ENCODE measurements around the gene AMHR2.

Gene AMHR2

DNA sequence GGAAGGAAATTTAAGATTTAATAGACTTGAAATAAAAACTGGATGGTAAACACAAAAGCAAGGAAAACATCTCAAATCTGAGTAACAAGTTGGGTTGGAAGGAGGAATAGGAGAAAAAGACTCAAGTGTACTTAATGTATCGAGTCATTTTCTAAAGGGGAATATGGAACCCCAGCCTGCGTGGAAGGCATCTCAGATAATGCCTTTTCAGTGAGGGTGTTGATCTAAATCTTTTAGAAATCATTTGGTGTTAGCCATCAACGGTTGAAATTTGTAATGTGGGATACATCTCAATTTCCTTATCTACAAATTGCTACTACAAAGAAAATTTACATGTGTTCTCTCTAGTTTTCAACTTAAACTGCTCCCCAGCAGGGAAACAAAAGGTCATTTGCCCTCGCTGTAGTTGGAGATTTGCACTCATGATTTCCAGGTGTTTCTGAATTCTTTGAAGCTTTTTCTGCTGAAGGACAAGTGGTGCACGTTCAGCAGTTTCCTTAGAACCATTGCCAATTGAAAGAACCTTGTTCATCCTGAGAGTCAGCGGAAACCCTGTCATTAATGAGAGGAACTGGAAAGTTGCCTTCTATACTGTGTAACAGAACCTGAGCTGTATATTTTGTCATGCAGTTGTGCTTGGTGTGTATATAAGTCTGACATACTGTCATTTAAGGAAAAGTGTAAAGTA lies 30.4 kb downstream of the AMHR2 start:
- no peak for DNase-seq

DNA sequence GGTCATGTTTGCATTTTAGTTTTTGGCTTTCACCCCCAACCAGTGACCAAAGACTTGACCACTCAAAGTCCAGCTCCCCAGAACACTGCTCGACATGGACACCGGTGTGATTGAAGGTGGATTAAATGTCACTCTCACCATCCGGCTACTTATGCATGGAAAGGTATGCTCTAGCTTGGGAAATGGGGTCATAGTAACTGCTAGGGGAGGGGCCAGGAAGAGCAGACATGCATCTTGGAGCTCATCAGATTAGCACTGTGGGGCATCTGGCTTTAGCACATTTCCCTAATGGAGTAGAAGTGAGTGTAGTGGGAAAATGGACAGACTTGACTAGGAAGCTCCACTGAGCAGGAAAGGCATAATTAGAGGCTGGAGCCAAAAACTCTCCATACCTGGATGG lies 31.1 kb downstream of the AMHR2 start:
- no peak for DNase-seq

DNA sequence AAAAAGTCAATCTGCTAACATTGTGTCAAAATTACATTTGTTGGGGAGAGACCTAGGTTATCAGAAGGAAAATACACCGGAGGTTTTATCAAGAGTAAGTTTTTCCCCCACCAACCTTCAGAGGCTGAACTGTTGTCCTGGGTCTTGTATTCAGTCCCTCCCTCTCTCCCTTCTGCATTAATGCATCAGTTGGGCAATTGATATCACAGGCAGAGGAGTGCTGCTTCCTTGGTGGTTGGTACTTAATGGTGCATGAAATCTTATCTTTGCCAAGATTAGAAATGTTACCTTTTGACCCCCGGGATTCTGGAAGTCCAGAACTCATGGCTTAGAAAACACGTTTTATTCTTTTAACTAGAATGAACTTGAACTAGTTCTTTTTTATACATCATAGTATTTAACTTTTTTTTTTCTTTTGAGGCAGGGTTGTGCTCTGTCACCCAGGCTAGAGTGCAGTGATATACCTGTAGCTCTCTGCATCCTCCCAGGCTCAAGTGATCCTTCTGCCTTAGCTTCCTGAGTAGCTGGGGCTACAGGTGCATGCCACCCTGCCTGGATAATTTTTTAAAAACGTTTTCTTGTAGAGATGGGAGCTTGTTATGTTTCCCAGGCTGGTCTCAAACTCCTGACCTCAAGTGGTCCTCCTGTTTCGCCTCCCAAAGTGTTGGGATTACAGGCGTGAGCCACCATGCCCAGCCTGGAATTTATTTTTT lies 33.2 kb downstream of the AMHR2 start:
- DNase-seq: no peak

DNA sequence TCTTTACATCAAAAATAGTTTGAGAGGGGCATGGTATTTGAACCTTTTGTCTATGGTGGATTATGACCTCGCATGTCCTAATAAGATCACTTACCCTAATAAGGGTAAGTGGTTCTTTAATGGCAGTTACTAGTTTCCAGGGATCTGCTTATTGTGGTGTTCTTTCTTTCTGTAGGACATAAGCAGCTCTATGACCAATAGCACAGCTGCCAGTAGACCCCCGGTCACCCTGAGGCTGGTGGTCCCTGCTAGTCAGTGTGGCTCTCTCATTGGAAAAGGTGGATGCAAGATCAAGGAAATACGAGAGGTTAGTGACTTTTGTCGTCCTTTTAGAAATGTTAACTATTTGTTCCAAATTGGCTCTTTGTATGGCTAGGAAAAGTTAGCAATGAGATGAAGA lies 35.4 kb downstream of the AMHR2 start:
- no peak for DNase-seq

DNA sequence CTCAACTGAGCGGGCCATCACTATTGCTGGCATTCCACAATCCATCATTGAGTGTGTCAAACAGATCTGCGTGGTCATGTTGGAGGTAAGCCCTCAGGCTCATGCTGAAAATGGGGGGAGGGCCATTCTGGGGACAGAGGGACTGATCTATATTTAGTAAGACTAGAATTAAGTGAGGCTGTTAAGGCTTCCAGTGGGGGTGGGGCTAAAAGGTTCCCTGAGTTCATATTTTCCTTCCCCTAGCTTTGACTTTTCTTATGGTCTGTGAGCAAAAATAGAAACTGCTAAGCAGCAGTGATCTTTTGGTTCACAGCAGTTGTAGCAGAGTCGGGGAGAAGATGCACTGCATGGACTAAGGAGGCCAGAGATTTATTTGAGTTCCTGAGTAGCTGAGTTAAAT lies 37.4 kb downstream of the AMHR2 start:
- DNase-seq: no peak

DNA sequence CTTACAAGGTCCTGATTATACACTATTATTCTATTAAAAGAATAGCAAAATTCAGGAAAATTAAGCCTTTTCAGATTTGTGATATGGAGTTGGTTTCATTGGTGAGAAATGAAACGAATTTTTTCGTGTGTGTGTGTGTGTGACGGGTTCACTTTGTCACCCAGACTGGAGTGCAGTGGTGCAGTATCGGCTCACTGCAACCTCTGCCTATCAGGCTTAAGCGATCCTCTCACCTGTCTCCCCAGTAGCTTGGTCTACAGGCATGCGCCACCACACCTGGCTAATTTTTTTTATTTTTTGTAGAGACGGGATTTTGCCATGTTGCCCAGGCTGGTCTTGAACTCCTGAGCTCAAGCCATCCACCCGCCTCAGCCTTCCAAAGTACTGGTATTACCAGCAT lies 37.9 kb downstream of the AMHR2 start:
- no peak for DNase-seq

DNA sequence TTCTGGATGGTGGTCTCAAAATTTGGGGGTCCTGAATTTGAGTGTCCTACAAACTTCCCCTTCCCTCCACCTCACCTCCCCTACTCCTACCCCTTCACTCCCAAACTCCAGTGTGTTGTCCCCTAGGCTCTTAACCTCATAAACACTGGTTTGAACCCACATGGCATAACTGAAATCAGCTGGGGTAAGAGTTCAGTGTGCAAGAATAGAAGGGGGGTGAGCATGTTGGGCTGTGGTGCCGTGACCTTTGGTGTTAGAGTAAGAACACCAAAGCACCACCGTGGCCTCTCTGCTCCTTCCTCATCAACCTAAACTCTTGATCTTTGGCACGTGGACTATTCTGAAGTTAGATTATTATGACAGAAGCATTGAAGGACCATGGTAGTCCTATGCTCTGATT lies 39.3 kb downstream of the AMHR2 start:
- DNase-seq: no peak

DNA sequence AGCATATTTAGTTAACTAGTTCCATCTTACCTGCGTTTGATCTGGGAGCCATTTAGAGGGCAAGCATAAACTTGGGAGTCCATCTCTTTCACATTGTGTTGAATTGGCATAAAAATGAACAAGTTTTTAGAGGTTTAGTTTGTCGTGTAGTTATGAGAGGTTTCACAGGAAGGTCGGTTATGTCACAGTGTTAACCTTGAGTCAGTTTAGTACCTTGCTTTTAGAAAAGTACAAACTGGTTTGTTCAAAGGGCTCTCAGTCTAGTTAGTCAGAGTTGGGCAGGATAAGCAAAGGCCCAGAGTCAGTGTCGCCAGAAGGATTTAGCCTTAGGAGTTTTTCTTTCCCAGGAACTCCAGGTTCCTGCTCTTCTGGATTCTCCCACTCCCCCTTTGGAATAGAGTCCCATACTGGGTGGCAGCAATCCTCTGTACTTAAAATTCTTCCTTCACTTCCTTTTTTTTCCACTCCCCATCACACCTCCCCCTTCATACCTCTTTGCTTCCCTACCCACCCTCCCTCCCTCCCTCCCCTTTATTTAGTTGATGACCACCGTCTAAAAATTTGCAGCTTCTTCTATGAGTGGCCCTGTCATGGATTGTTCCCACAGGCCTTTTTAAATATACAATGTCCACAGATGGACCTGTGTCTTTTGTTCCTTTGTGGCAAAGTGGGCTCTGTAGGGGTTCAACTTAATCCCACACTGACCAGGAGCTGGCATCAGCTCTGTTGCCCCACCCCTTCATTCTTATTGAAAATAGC lies 40.3 kb downstream of the AMHR2 start:
- no peak for DNase-seq

DNA sequence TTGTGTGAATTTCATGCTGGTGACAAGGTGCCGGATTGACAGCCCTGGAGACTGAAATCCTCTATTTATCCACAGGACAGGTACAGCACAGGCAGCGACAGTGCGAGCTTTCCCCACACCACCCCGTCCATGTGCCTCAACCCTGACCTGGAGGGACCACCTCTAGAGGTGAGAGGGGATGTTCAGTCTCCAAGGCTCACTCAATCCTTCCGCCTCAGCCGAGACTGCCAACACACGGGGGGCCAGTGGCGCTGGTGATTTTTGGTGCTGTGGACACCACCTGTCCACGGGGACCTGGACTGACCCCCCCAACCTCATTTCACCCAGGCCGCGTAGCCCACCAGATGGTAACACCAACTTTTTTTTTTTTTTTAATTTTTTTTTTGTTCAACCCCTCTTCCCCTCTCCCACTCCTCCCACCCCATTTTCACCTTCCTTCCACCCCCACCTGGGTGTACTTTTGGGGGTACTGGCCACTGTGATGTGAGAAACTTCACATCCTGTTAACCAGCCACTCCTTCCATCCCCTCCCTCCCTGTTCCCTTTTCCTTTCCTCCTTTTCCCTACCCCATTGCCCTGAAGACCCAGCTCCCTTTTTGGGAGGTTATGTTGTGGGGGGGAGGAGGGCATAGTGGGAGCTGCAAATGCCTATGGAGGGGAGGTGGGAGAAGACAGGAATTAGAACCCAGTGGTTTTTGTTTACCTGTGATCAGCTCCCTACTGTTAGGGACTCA lies 41.2 kb downstream of the AMHR2 start:
- DNase-seq: no peak

DNA sequence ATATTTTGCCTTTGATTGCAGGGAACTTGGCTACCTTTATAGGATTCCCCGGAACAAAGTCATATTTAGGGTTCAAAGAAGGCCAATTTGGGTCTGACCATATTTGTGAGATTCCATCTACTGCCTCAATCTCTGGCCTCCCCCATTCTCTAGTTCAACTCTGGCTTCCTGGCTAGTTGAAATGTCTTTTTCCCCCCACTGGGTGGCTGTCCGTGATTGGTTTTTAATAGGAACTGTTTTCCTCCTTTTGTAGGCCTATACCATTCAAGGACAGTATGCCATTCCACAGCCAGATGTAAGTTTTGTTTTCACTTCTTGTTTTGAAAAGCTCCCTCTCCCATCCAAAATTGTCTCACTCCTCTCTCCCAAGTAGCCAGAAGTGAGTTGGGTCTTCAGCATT lies 42.0 kb downstream of the AMHR2 start:
- DNase-seq: no peak

DNA sequence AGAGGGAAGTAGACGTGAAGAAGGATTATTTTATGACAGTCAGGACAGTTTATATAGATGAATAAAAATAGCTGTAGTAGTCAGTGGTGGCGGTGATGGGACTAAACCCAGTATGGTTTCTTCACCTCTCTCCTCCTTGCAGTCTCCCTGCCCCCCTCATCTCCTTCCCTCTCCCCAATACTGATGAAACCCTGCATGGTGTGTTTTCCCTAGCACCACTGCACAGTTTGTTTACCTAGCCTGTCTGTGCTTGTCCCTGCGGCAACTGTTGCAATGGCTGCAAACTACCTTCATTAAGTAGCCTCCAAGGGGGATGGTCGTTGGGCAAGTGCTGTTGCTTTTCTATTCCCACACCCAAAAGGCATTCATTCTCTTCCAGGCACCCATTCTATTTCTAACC lies 43.0 kb downstream of the AMHR2 start:
- DNase-seq: no peak

DNA sequence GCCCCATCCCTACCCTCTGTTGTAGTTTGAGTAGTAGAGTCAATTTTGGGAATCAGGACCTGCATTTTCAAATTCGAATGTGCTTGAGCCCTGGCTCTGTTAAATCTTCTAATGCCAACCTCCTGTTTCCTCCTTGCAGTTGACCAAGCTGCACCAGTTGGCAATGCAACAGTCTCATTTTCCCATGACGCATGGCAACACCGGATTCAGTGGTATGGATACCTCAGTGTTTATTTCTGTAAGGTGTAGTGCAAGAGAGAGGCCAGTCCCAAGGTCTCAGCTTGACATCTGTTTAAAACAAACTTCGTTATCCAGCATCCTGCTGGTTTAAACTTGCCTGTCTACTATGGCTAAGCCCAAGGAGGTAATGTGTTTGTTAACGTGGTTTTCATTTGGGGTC lies 43.4 kb downstream of the AMHR2 start:
- DNase-seq: no peak

DNA sequence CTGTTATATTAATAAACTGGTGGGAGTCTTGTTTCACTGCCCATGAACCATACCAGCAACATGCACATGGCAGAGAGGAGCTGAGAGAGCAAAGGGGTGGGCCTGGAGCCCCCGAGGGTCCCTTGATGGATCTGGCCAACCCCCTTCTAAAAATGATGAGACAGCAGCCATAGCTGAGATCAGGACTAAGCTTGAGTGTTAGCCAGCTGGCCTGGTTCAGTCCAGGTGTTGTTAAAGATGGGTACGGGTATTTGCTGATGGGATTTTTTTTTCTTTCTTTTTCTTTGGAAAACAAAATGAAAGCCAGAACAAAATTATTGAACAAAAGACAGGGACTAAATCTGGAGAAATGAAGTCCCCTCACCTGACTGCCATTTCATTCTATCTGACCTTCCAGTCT lies 44.2 kb downstream of the AMHR2 start:
- no peak for DNase-seq

DNA sequence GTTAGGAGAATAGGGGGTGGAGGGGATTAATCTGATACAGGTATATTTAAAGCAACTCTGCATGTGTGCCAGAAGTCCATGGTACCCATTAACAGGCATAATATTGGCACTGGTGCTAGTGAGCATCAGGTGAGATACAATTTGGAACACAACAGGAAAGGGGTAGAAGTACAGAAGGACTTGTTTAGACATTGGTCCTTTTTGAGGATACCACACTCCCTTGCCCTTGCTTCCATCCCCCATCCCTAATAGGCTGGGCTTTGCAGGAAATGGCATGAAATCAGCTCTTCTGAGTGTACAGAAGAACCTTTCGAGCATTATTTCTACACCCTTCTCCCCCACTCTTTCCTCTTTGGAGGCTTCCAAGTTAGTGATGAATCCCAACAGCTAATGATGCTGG lies 44.6 kb downstream of the AMHR2 start:
- DNase-seq: no peak

DNA sequence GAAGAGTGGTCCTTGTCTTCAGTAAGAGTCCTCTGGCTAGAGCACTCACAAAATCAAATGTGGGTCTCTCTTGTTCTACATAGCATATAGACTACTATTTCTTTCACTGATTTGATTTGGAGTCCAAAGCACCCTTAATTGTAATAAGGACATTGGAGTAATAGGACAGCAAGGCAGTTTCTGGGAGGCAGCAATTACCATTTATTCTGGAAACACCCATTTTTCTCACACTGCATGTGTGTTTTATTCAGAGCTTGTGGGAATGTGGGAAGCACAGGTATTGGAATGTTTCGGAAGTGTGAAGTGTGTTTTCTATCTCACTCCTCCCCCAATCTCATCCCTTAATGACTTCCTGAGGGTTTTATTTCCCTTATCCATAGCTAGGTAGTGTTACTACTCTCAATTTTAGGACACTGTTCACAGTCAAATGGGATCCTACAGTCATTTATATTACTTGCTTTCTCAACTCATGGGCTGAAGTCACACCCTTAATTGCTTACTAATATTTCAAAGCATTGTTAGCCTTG lies 48.5 kb downstream of the AMHR2 start:
- DNase-seq: no peak

DNA sequence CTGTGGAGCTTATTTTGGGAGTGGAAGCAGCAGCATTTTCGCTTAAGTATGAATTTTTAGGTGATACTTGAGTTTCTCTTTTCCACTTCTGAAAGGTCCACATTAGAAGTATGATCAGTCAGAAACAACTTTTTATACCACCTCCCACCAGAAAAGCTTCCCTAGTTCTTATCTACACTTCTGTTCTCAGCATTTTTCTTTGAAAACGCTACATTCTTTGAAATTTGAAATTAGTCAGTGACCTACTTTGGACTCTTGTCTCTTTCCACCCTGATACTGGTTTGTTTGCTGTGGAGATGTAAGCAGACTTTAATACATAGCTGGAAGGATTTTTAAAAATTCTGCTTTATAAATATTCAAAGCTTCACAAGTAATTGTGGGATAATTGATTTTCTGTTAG lies 50.4 kb downstream of the AMHR2 start:
- DNase-seq: no peak

DNA sequence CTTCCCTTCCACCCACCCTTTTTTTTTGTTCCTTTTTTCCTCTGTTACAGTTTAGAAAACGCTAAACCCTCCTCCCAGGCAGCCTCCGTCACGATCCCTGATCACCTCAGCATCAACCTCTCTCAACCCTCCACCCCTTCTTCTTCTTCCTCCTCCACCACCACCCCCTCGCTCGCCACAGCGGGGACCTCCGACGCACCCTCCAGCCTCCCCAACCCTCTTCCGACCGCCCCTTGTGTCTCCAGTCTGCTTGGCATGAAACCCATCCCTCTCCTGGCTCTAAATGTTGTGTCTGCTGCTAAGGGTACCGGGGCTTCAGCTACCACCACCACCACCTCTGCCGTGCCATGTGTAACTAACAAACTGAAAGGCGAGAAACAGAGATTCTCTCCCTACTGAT lies 51.2 kb downstream of the AMHR2 start:
- no peak for DNase-seq

DNA sequence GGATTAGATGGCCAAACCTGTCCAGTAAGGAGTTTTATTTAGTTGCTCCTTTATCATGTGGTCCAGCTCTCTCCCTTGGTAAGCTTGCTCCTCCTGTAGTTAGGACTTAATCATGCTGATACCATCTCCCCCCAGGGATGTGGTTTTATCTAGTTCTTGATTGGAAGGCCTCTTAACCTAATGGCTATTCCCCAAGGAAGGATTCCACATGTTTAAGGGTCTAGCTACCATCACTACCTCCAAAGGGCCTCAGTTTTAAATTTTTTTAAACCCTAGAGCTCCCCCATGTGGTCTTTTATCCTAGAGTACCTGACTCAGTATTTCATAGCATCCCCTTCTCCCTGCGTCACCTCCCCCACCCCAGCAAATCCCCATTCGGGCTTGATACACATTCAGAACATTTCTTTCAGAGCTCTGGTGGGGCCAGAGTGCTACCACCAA lies 53.1 kb downstream of the AMHR2 start:
- no peak for DNase-seq

DNA sequence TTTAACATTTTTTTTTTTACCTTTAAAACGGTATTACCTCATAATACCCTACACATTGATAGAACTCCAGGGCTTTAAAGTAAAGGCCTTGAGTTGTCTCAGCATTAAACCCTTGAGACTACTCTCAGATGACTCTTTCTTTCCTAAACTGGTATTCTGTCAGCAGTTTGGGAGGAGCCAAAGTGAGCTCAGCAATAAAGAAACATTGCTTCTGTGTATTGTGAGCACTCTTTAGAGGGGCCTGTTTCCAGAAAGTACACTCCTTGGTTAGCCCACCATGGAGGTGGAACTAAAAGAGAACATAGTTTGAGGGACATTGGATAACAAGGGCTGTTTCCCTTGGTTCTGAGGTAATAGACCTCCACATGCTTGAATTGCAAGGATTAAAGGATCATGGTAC lies 55.2 kb downstream of the AMHR2 start:
- DNase-seq: no peak

DNA sequence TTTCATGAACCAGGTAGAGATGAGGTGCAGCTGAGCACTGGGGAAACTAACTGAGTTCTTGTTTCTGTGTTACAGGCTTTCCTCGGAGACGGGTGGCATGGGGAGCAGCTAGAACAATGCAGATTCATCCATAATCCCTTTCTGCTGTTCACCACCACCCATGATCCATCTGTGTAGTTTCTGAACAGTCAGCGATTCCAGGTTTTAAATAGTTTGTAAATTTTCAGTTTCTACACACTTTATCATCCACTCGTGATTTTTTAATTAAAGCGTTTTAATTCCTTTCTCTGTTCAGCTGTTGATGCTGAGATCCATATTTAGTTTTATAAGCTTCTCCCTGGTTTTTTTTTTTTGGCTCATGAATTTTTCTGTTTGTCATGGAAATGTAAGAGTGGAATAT lies 55.7 kb downstream of the AMHR2 start:
- DNase-seq: no peak

DNA sequence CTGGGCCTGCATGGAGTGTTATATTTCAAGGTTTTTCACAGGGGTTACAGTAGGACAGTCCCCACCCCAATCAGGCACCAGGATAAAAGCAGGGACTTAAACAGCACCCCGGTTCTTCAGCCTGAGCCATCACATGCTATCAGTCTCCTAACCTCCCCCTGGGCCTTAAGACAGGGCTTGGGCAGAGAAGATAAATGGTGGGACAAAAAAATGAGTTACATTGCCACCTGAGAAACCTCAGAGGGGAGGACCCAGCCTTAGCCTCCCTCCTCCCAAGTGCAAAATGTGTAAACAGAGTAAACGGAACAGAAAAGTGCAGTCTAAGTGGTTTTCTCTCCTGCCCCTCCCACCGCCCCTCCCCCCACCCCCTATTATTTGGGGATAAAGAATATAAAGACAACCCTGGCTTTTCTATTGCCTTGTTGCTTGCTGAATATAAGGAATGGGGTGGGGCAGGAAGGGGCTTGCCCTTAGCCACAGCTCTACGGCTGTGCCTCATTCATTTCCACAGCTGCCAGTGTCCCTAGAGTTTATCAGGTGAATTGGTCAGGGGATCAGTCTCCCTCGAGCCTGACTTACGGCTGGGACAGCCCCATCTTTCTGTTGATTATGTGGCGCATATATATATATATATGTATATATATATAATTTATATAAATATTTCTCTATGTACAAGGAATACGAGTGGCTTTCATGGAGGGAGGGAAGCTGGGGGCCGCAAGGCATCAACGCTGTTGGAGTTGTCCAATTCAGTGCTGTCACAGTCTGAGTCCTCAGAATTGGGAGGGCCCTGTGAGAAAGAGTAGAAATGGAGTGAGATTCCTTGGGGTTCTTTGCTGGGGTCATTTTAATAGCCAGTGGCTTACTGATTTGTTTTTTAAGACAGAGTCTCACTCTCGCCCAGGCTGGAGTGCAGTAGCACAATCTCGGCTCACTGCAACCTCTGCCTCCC lies 57.1 kb downstream of the AMHR2 start:
- no peak for DNase-seq

All from fibroblast of skin of back (primary cell).